Stimulated activated CD4-positive, alpha-beta T cell treated with anti-CD3 and anti-CD28 coated beads, TNF-alpha, amount 100 ng/mL, for 1 hour (primary cell): ENCODE results near the gene SLX4IP.
A peak's percentile ranks its signal among the peaks of the same experiment; 100 is the strongest.

Source experiments
- DNase-seq, 3 donors: peaks; one replicate each; pipeline ENCODE4 v3.0.0-alpha.2; 2020; ENCODE audit warnings: low read depth in 3 of 3, low spot score in 1 of 3

SLX4IP gene

GRCh38 chr20:10549511-10549910 lies 114.4 kb downstream of the SLX4IP start:
- DNase-seq = no peak

- DNase-seq = no peak
These were observed 115.4 kb downstream of the SLX4IP start for GRCh38 chr20:10550204-10551118.

- DNase-seq = no peak
These were observed 116.9 kb downstream of the SLX4IP start for GRCh38 chr20:10551732-10552724.

- peak in 1 of 3 donors; percentile 18 for DNase-seq
These were observed 118.3 kb downstream of the SLX4IP start for GRCh38 chr20:10553326-10553984.

- DNase-seq = no peak
These were observed 119.2 kb downstream of the SLX4IP start for GRCh38 chr20:10554285-10554684.

GRCh38 chr20:10555393-10555792 lies 120.3 kb downstream of the SLX4IP start:
- no peak for DNase-seq

GRCh38 chr20:10555865-10556308 lies 120.8 kb downstream of the SLX4IP start:
- DNase-seq = no peak

GRCh38 chr20:10556519-10557083 lies 121.5 kb downstream of the SLX4IP start:
- no peak for DNase-seq

GRCh38 chr20:10557685-10558084 lies 122.6 kb downstream of the SLX4IP start:
- DNase-seq = no peak

GRCh38 chr20:10558635-10559187 lies 123.6 kb downstream of the SLX4IP start:
- no peak for DNase-seq

- no peak for DNase-seq
These were observed 124.2 kb downstream of the SLX4IP start for GRCh38 chr20:10559266-10559665.

- DNase-seq = no peak
These were observed 125.6 kb downstream of the SLX4IP start for GRCh38 chr20:10560686-10561085.

GRCh38 chr20:10561302-10561701 lies 126.2 kb downstream of the SLX4IP start:
- no peak for DNase-seq

- no peak for DNase-seq
These were observed 127.8 kb downstream of the SLX4IP start for GRCh38 chr20:10562899-10563298.

GRCh38 chr20:10563935-10564492 lies 128.9 kb downstream of the SLX4IP start:
- no peak for DNase-seq

- no peak for DNase-seq
These were observed 130.3 kb downstream of the SLX4IP start for GRCh38 chr20:10565191-10565921.

GRCh38 chr20:10565922-10566897 lies 131.1 kb downstream of the SLX4IP start:
- no peak for DNase-seq

- no peak for DNase-seq
These were observed 132.9 kb downstream of the SLX4IP start for GRCh38 chr20:10568032-10568431.
